IgD-negative memory B cell (primary cell): ENCODE data around the gene ZNF333. TPM values are rescaled to one million over a fixed set of nuclear protein-coding genes. Genes with fewer than 3 reads are reported as not detected.
A peak's percentile ranks its signal among the peaks of the same experiment; 100 is the strongest.
"Not testable (repeated sequence)": the region's sequence is repeated elsewhere in the genome, so short reads cannot be mapped to it uniquely, and the experiment has no call there.

Experiments
- H3K27ac Mint-ChIP-seq, 3 donors: one replicate each; pipeline ENCODE4 v1.8.0; 2020 to 2022; ENCODE audit warnings: mild to moderate bottlenecking in 3 of 3, mixed read lengths in 3 of 3, moderate library complexity in 1 of 3
- H3K27me3 Mint-ChIP-seq: one replicate; pipeline ENCODE4 v1.8.0; 2021; ENCODE audit warnings: mixed read lengths
- H3K36me3 Mint-ChIP-seq: one replicate; pipeline ENCODE4 v1.8.0; 2020; ENCODE audit warnings: mild to moderate bottlenecking, mixed read lengths
- H3K4me1 Mint-ChIP-seq, 3 donors: one replicate each; pipeline ENCODE4 v1.8.0; 2020 to 2022; ENCODE audit warnings: mixed read lengths in 3 of 3, mild to moderate bottlenecking in 1 of 3
- H3K4me3 Mint-ChIP-seq, 4 donors: one replicate each; pipeline ENCODE4 v1.8.0; 2020 to 2022; ENCODE audit warnings: mild to moderate bottlenecking in 4 of 4, mixed read lengths in 4 of 4, moderate library complexity in 3 of 4
- H3K9me3 Mint-ChIP-seq, 3 donors: one replicate each; pipeline ENCODE4 v1.8.0; 2020 to 2021; ENCODE audit warnings: mixed read lengths in 3 of 3, mild to moderate bottlenecking in 1 of 3
- polyA plus RNA-seq: library from polyadenylated mRNA; unstranded; fragments of 300-500 nt; fragmentation: Illumina TruSeq; gene quantifications from one replicate; pipeline ENCODE4 v1.2.3, GENCODE V29; 2021

The ZNF333 gene
- polyA plus RNA-seq, 1 donor from 2014 or later: 6.2 TPM

- H3K4me3 Mint-ChIP-seq: no peak overlapping the region
- peaks cover 11 to 32% (median 25%) of the 10 kb centered on the region in 3 donors for H3K9me3 Mint-ChIP-seq
- peaks cover 4% of the 10 kb centered on the region for H3K36me3 Mint-ChIP-seq
- H3K27me3 Mint-ChIP-seq: peaks cover 2% of the 10 kb centered on the region
- H3K4me1 Mint-ChIP-seq: no peaks in the 10 kb centered on the region
- H3K27ac Mint-ChIP-seq: no peak overlapping the region
Measured at GRCh38 chr19:14731200-14731599, 41.4 kb downstream of the ZNF333 start.

GRCh38 chr19:14732510-14732909, 42.7 kb downstream of the ZNF333 start:
- Mint-ChIP-seq H3K9me3 (peaks cover 6 to 26% (median 19%) of the 10 kb centered on the region in 3 donors), H3K36me3 (peaks cover 4% of the 10 kb centered on the region), H3K4me1 (no peaks in the 10 kb centered on the region), H3K27me3 (peaks cover 2% of the 10 kb centered on the region), H3K27ac (no peak overlapping the region), H3K4me3 (no peak overlapping the region)

- Mint-ChIP-seq H3K4me1 (no peaks in the 10 kb centered on the region), H3K4me3 (no peak overlapping the region), H3K27ac (no peak overlapping the region), H3K9me3 (peaks cover 6 to 21% (median 17%) of the 10 kb centered on the region in 3 donors), H3K27me3 (peaks cover 2% of the 10 kb centered on the region), H3K36me3 (peaks cover 4% of the 10 kb centered on the region)
Measured at GRCh38 chr19:14733574-14733973, 43.7 kb downstream of the ZNF333 start.

GRCh38 chr19:14735915-14736314, 46.1 kb downstream of the ZNF333 start:
- H3K36me3 Mint-ChIP-seq: peaks cover 2% of the 10 kb centered on the region
- H3K9me3 Mint-ChIP-seq: peaks cover 0 to 5% (median 3%) of the 10 kb centered on the region in 3 donors
- peaks cover 2% of the 10 kb centered on the region for H3K27me3 Mint-ChIP-seq
- no peaks in the 10 kb centered on the region for H3K4me1 Mint-ChIP-seq
- H3K27ac Mint-ChIP-seq: no peak overlapping the region
- H3K4me3 Mint-ChIP-seq: no peak overlapping the region

GRCh38 chr19:14746886-14747285, 57.0 kb downstream of the ZNF333 start:
- Mint-ChIP-seq H3K27me3 (no peaks in the 10 kb centered on the region), H3K4me1 (no peaks in the 10 kb centered on the region), H3K27ac (no peak overlapping the region), H3K36me3 (no peaks in the 10 kb centered on the region), H3K4me3 (no peak overlapping the region), H3K9me3 (peaks cover 0 to 1% (median 0%) of the 10 kb centered on the region in 3 donors)

- H3K27ac Mint-ChIP-seq: no peak overlapping the region
- no peaks in the 10 kb centered on the region for H3K36me3 Mint-ChIP-seq
- H3K4me3 Mint-ChIP-seq: no peak overlapping the region
- H3K4me1 Mint-ChIP-seq: no peaks in the 10 kb centered on the region
- no peaks in the 10 kb centered on the region for H3K27me3 Mint-ChIP-seq
- H3K9me3 Mint-ChIP-seq: peaks cover 0 to 1% (median 0%) of the 10 kb centered on the region in 3 donors
Measured at GRCh38 chr19:14748601-14749000, 58.8 kb downstream of the ZNF333 start.

GRCh38 chr19:14758816-14759215, 69.0 kb downstream of the ZNF333 start:
- H3K4me1 Mint-ChIP-seq: peaks cover 0 to 3% (median 0%) of the 10 kb centered on the region in 3 donors
- peaks cover 5 to 7% (median 6%) of the 10 kb centered on the region in 3 donors for H3K9me3 Mint-ChIP-seq

GRCh38 chr19:14761607-14762006, 71.8 kb downstream of the ZNF333 start:
- Mint-ChIP-seq H3K4me3 (no peak overlapping the region), H3K27me3 (peaks cover 4% of the 10 kb centered on the region), H3K36me3 (no peaks in the 10 kb centered on the region), H3K27ac (peak overlapping the region in 1 of 3 donors; percentile 71), H3K9me3 (peaks cover 5 to 7% (median 6%) of the 10 kb centered on the region in 3 donors), H3K4me1 (peaks cover 0 to 3% (median 0%) of the 10 kb centered on the region in 3 donors)

More at GRCh38 chr19:14758816-14759215, 69.0 kb downstream of the ZNF333 start:
- Mint-ChIP-seq H3K27me3 (no peaks in the 10 kb centered on the region), H3K36me3 (no peaks in the 10 kb centered on the region), H3K4me3 (no peak overlapping the region), H3K27ac (no peak overlapping the region)

- Mint-ChIP-seq H3K27ac (peak overlapping the region in 1 of 3 donors; percentile 71), H3K36me3 (no peaks in the 10 kb centered on the region), H3K27me3 (peaks cover 4% of the 10 kb centered on the region), H3K4me3 (no peak overlapping the region), H3K9me3 (peaks cover 5 to 7% (median 6%) of the 10 kb centered on the region in 3 donors), H3K4me1 (peaks cover 0 to 3% (median 0%) of the 10 kb centered on the region in 3 donors)
Measured at GRCh38 chr19:14762111-14762510, 72.3 kb downstream of the ZNF333 start.

- no peak overlapping the region for H3K27ac Mint-ChIP-seq
- H3K36me3 Mint-ChIP-seq: no peaks in the 10 kb centered on the region
- peaks cover 0 to 3% (median 0%) of the 10 kb centered on the region in 3 donors for H3K4me1 Mint-ChIP-seq
- H3K27me3 Mint-ChIP-seq: peaks cover 4% of the 10 kb centered on the region
- peaks cover 4 to 6% (median 5%) of the 10 kb centered on the region in 3 donors for H3K9me3 Mint-ChIP-seq
- H3K4me3 Mint-ChIP-seq: no peak overlapping the region
Measured at GRCh38 chr19:14763497-14764145, 73.8 kb downstream of the ZNF333 start.

GRCh38 chr19:14764401-14764800, 74.6 kb downstream of the ZNF333 start:
- Mint-ChIP-seq H3K9me3 (peaks cover 4 to 6% (median 5%) of the 10 kb centered on the region in 3 donors), H3K27me3 (peaks cover 7% of the 10 kb centered on the region), H3K36me3 (no peaks in the 10 kb centered on the region), H3K27ac (no peak overlapping the region), H3K4me3 (no peak overlapping the region), H3K4me1 (peaks cover 0 to 3% (median 0%) of the 10 kb centered on the region in 3 donors)

GRCh38 chr19:14765403-14765802, 75.6 kb downstream of the ZNF333 start:
- not testable (repeated sequence) for H3K4me3 Mint-ChIP-seq, H3K27me3 Mint-ChIP-seq, H3K9me3 Mint-ChIP-seq, H3K4me1 Mint-ChIP-seq, H3K36me3 Mint-ChIP-seq
- peak overlapping the region in 2 of 3 donors; percentile 43 to 45 for H3K27ac Mint-ChIP-seq

GRCh38 chr19:14765841-14766240, 76.0 kb downstream of the ZNF333 start:
- not testable (repeated sequence) for H3K4me1 Mint-ChIP-seq, H3K27me3 Mint-ChIP-seq, H3K27ac Mint-ChIP-seq, H3K4me3 Mint-ChIP-seq, H3K9me3 Mint-ChIP-seq, H3K36me3 Mint-ChIP-seq

GRCh38 chr19:14767466-14767971, 77.7 kb downstream of the ZNF333 start:
- H3K4me1 Mint-ChIP-seq: peaks cover 0 to 4% (median 2%) of the 10 kb centered on the region in 3 donors
- no peaks in the 10 kb centered on the region for H3K9me3 Mint-ChIP-seq
- H3K4me3 Mint-ChIP-seq: no peak overlapping the region
- H3K27ac Mint-ChIP-seq: no peak overlapping the region
- H3K27me3 Mint-ChIP-seq: peaks cover 13% of the 10 kb centered on the region
- H3K36me3 Mint-ChIP-seq: no peaks in the 10 kb centered on the region

- Mint-ChIP-seq H3K27ac (no peak overlapping the region), H3K4me3 (peak overlapping the region in 1 of 4 donors; percentile 28), H3K36me3 (no peaks in the 10 kb centered on the region), H3K4me1 (peaks cover 0 to 4% (median 2%) of the 10 kb centered on the region in 3 donors), H3K9me3 (no peaks in the 10 kb centered on the region), H3K27me3 (peaks cover 13% of the 10 kb centered on the region)
Measured at GRCh38 chr19:14768001-14768400, 78.2 kb downstream of the ZNF333 start.

GRCh38 chr19:14769201-14769600, 79.4 kb downstream of the ZNF333 start:
- H3K9me3 Mint-ChIP-seq: no peaks in the 10 kb centered on the region
- H3K36me3 Mint-ChIP-seq: no peaks in the 10 kb centered on the region
- peaks cover 0 to 4% (median 2%) of the 10 kb centered on the region in 3 donors for H3K4me1 Mint-ChIP-seq
- H3K4me3 Mint-ChIP-seq: no peak overlapping the region
- H3K27ac Mint-ChIP-seq: peak overlapping the region in 1 of 3 donors; percentile 39
- peaks cover 19% of the 10 kb centered on the region for H3K27me3 Mint-ChIP-seq
